NCI-H460 (cell line): Measurements from ENCODE around the gene DCC. TPM values are rescaled to one million over a fixed set of nuclear protein-coding genes. Genes with fewer than 3 reads are reported as not detected.

Source experiments
- DNase-seq: peaks from one replicate; pipeline ENCODE4 v3.0.0-alpha.2; 2016; ENCODE audit warnings: low read depth; ENCODE audit errors: extremely low read depth
- total RNA-seq: library from RNA; depleted of rRNA; stranded (reverse); fragments of >200 nt; shearing (Covaris generic); gene quantifications from 2 replicates; pipeline ENCODE4 v1.2.3, GENCODE V29; 2014

The DCC gene
- total RNA-seq, 1 experiment from 2014 or later = 0.05 TPM

- no peak for DNase-seq
Observed at GRCh38 chr18:52489396-52490306, 149.7 kb downstream of the DCC start.

DNA sequence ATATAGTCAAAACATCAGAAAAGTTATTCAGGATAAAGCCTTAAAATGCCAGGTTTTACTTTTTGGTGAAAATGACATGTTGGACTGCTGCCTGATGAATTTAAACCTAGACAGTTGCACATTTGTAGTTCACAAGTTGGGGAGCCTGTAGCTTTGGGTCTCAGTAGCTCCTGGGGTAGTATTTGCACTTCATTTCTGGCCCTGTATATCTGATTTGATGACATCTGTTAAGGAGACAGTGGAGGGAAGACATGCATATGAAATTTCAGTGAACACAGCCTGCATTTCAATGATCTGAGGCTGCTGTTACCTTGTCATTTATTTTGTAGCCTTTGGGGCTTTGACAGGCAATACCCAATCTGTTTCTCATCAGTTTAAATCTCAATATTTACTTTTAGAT lies 156.4 kb downstream of the DCC start:
- DNase-seq = no peak

DNA sequence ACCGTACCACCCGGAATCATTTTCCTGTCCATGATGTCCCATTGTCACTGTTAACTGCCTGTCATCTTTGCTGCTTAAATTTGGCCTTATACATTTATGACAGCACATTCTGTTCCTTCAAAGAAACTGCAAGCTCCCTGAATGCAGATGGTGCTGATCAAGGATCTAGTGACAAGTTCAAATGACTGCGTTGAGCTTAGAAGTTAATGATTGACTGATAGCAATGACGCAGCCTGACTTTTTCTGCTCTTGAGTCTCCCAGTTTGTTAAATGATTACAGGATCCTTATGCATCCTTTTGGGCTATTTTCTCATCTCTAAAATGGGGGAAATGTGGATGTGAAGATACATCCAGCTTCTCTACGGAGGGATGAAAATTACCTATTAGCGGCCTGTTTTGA lies 159.0 kb downstream of the DCC start:
- DNase-seq = no peak

GRCh38 chr18:52499644-52500043 lies 159.6 kb downstream of the DCC start:
- no peak for DNase-seq

DNA sequence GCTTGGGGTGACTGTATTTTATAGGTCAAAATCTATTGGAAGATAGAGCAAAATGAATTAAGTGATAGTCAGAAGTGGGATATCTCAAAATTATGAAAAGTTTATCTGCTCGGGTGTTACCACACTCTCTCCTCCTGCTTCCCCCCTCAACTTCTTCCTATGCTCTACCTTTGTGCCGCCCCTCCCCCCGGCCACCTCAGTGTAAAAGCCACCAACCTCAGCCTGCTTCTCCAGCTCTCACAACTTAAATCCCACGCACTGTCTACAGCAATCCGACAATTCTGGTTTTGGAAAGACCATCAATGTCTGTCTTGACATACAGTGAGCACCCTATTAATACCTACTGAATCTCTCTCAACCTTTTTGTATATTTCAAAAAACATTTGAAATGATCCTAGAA lies 164.6 kb downstream of the DCC start:
- no peak for DNase-seq

DNA sequence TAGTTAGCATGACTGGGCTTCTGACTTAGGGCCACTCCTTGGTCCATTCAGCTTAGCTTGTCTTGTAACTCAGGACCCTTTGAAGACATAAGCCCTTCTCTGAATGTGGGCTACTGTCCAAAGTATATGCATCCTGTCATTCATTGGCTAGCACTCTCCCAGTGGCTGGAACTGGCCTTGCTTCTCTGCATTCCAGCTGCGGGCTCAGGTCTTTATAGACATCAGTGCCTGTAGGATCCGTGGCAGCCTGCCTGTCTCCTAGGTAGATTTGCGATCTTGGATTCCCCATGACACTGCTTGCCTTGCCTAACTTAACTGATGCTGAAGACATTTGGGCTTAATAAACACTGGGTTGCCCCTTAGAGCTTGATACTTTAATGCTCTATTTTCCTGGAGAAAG lies 170.1 kb downstream of the DCC start:
- no peak for DNase-seq

GRCh38 chr18:52518086-52518485 lies 178.1 kb downstream of the DCC start:
- DNase-seq = no peak

- no peak for DNase-seq
Observed at GRCh38 chr18:52519021-52519420, 179.0 kb downstream of the DCC start.

DNA sequence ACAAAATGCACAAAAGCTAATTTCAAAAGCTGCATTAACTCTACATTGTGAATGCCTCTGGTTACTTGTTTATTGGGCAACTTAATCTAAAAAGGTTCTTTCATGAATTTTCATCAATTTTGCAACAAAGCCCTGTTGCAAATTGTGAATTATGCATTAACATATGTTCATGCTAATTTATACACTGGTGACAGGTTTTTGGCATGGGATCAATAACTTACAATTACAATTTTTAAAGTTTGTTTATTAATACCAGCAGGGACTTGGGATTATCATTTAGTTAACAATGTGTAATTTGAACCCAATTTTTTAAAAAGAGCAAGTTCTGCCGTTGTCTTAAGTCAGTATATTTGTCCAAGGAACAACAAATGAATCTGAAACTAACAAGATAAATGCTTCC lies 183.6 kb downstream of the DCC start:
- no peak for DNase-seq

DNA sequence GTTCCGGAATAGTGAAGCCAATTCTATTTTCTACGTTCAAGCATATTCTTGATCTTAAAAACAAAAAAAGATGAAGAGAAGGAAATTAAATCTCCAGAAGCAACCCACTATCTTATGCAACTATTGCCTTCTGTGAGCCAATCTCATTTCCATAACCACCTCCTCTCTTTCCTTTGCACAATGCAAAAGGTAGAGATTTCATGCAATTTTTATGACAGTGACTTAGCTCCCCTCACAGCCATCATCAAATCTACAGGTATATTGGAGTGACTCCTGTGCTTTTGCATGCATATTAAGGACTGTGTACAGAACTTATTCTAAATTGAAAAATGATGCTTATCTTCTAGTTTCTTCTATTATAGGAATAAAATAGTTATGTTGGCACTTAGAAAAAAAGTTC lies 191.8 kb downstream of the DCC start:
- no peak for DNase-seq

DNA sequence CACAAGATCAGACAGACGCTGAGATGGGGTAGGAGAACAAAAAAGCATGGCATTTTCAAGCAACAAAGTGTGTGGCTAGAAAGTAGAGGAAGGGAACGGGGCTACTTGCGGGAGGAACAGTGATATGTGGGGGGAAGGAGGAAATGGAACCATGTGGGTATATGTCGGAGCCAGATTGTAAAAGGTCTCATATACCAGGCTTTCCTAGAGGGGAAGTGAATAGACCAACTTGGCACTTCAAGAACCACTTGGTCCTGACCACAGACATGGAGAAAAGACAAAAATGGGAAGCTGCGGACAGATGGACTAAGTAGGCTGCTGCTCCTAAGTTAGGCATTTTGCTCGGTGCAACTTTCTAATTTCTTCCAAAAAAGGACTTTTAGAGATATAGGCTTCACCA lies 196.0 kb downstream of the DCC start:
- DNase-seq = no peak

DNA sequence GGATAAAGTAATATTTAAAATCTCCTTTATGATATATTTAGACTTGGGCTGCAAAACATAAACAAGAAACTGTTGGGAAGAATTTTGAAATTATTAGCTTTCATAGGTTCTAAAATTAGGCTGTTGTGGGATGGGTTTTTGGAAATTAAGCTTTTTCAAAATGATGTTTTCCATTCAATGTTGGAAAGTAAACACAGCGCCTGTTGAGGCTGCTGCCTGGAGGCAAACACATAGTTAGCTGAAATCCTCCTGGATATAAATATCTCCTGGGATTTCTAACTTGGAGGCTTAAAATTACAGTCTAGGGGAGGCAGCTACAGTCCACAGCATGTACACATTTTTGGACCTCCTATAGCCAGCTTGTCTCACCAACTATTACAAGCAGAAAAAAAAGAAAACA lies 197.3 kb downstream of the DCC start:
- no peak for DNase-seq

DNA sequence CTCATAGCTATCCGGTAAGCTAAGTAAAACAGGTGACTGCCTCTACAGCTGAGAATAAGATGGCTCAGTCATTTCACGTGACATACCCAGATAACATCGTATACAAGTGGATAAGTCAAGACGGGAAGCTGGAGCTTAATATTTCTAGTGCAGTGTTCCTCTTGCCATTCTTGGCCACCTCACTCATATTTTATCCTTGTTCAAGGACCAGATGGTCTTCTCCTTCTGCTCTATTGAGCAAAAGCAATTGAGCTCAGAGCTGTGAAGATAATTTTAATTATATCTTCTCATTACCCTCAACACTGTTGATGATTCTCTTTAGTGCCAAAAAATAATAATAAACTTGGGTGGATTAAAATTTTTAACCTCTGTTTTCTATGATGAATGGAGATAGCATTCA lies 201.1 kb downstream of the DCC start:
- no peak for DNase-seq

- DNase-seq = no peak
Observed at GRCh38 chr18:52544086-52544485, 204.1 kb downstream of the DCC start.

DNA sequence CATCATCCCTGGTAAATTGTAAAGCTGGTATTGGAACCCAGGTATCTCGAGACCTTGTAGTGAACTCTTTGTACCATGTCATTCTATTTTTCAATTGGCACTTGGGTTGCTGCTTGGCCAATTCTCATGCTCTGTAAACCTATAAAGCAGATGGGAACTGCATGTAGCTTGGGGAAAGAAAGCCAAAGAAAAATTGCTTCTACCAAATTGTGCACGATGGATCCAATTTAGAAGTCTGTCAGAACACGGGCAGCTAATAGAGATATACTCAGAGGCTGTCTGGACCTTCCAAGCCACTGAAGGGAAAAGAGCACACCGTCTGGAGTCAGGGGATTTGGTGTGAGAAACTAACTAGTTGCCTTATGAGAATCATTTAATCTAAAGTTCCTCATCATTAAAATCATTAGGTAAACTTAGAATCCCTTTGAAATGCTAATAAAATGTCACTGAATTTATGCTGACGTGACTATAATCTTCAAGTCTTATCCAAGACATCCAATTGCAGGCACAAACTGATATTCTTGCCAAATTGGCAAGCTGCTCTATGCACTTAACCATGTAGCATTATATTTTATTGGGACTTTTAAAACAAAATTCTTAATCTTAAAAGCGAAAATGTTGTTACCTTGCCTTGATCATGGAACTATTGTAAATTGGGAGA lies 206.8 kb downstream of the DCC start:
- no peak for DNase-seq

DNA sequence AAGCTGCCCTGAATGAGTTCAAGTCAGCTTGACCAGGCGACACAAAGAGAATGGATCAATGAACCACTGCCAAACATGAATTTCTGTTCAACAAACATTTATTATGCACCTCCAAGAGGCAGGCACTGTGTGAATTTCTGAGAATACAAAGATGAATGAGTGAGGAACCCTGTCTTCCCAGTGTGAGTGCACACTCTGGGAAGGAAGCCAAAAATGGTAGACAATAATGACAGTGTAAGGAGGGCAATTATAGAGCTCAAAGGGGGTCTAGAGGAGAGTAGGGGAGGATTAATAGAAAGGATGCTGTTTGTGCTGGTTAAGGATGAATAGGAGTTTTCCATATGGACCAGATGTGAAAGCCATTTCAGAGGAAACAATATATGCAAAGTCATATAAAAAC lies 213.4 kb downstream of the DCC start:
- no peak for DNase-seq

DNA sequence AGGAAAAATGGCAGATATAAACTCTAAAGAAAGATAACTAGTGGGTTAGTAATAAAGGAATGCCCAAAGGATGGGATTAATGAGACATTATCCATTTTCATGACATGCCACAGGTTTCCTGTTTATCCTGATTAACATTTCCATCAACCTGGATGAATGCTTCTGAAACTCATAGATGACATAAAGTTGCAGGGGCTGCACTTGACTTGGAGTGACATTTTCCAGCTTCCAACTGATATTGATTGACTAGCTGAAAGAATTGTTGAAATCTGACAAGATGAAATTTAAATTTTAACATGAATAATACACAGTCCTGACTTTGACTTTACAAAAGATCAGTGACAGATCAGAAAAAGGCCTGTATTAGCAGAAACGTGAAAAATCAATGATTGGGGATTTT lies 214.2 kb downstream of the DCC start:
- no peak for DNase-seq

- DNase-seq = no peak
Observed at GRCh38 chr18:52567360-52567759, 227.4 kb downstream of the DCC start.

DNA sequence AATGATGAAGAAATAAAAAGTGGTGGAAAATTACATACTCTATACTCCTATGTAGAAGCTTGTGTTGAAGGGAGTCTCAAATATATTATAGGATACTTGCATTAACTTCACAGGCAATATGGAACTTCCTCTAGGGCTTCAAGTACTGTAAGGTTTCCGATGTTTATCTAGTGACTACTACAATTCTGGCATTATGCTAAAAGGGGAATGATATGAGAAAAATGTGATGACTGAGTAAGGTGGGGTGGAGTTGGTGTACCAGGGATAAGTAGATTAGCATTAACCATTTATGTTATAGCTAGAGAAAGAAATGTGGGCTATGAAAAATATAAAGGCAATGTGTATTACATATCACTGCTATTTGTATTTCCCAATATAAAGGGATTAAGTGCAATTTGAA lies 229.5 kb downstream of the DCC start:
- no peak for DNase-seq

DNA sequence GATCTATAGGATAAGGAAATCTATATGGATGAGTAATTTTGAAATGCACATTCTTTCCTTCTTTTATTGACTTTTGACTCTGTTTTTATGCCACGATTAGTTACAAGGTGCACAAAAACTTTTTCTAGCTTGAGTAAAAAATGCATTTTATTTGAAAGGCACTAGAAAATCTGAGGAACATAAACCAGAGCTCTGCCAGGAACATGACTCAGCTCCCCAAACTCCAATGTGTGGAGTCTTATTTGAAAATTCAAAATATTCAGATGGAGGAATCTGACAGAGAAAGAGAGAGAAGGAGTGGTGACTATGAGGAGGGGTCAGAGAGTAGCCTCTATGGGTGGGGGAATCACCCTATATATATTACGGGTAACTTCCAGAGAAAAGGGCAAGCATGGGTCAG lies 231.0 kb downstream of the DCC start:
- no peak for DNase-seq

DNA sequence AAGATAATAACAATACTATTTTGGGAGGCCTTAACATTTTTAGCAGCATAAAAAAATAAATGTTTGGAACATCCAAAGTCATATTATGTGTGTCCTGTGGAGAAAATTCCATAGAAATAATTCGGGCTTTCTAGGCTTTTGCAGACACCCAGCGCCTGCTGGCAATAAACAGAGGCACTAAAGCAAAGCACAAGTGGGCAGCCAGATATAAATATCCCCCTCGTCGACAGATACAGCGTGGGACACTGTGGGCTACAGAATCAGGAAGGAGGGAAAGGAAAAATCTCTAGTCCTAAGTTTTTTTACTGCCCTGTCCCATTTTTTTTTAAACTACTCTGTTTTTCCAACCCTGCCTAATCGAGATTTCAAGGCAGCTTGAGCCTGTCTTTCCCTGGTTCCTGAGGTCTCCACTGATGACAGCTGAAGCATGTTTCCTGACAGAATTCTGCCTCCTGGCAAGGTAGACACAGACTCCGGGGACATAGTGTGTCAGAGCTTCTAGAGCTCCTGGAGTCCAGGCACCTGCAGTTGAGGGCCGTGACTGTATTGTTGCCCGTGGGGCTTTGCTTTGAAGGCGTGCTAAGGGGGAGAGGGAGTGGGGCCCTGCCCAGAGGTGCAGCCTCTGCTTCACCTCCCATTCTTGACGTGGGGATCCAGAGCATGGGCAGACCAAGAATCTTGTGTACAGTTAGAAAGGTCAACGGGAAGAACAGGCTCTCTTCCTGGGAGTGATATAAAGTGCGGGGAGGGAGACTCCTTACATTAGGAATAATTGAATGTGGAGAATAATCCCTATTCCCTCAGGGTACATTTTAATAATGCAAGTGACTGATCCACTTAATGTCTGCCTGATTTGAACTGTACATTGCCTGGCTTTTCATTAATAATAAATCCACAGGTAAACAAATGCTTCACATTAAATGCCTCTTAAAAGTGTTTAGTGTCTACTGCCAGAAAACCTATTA lies 232.3 kb downstream of the DCC start:
- DNase-seq = no peak
